Heart right ventricle (tissue), 16 donors: Measurements from ENCODE around the gene ZNF532. TPM values are rescaled to one million over a fixed set of nuclear protein-coding genes. Genes with fewer than 3 reads are reported as not detected.

ENCODE experiments used
- ATAC-seq, 8 donors: fragments of 200-7000 bp; cut with Tn5 transposase; one replicate each; pipeline ENCODE4 v1.9.1; 2020; ENCODE audit warnings: mild to moderate bottlenecking in 8 of 8, moderate library complexity in 8 of 8, moderate number of reproducible peaks in 1 of 8
- DNase-seq, 2 donors: peaks; one replicate each; pipeline ENCODE4 v3.0.0-alpha.2; 2020
- H3K27ac ChIP-seq, 10 donors: fragments of 200-600 bp; sonication (generic) in 2 of 10; one replicate each; pipeline versions ENCODE4 v1.5.0 to v1.8.0; 2020 to 2022; ENCODE audit warnings: mild to moderate bottlenecking in 3 of 10
- H3K27me3 ChIP-seq, 7 donors: fragments of 200-600 bp; one replicate each; pipeline ENCODE4 v1.8.0; 2021 to 2022; ENCODE audit warnings: mild to moderate bottlenecking in 2 of 7
- H3K36me3 ChIP-seq, 9 donors: fragments of 200-600 bp; sonication (generic) in 1 of 9; one replicate each; pipeline versions ENCODE4 v1.5.0 to v1.8.0; 2020 to 2022; ENCODE audit warnings: mild to moderate bottlenecking in 2 of 9
- H3K4me1 ChIP-seq, 9 donors: fragments of 200-600 bp; sonication (generic) in 1 of 9; one replicate each; pipeline versions ENCODE4 v1.5.0 to v1.8.0; 2020 to 2022; ENCODE audit warnings: mild to moderate bottlenecking in 4 of 9
- H3K4me3 ChIP-seq, 10 donors: fragments of 200-600 bp; sonication (generic) in 2 of 10; one replicate each; pipeline versions ENCODE4 v1.5.0 to v1.8.0; 2020 to 2022; ENCODE audit warnings: mild to moderate bottlenecking in 7 of 10, moderate library complexity in 2 of 10
- H3K9me3 ChIP-seq, 11 donors: fragments of 200-600 bp in 10 of 11; sonication (generic) in 2 of 11; one replicate each; pipeline versions ENCODE4 v1.5.0 to v1.8.0; 2013 to 2022; ENCODE audit warnings: mild to moderate bottlenecking in 2 of 11, control low read depth in 1 of 11, moderate library complexity in 1 of 11
- WGBS, 2 donors: extraction: QIAGEN DNeasy Blood & Tissue Kit; methylation state at CpG; one replicate each; pipeline ENCODE4 v1.1.7; 2013; ENCODE audit warnings: inconsistent platforms in 1 of 2; 5-methylcytosine and 5-hydroxymethylcytosine counted together
- intact Hi-C, 10 donors: fragments of 100-400 bp; cut with DNase I; formaldehyde crosslinking; loops; one replicate each; pipeline versions ENCODE4 v1.11.1 to v1.14.2; 2022
- polyA plus RNA-seq, 2 donors: library from polyadenylated mRNA; stranded (reverse); fragments of 200-250 nt; gene quantifications; one replicate each; pipeline ENCODE4 v1.2.3, GENCODE V29; 2013
- total RNA-seq, 10 donors: library from RNA; stranded (reverse); fragmentation: NEBNext Ultra II Directional in 3 of 10; extraction: Animal tissue kit (Norgen Biotek cat#: 25700) in 3 of 10; gene quantifications; one replicate each; pipeline versions ENCODE4 v1.2.1 to v1.2.4, GENCODE V29; 2021 to 2023
- TF ChIP-seq, protein P1 (sequence below), 9 donors: fragments of 200-600 bp; sonication (generic) in 2 of 9; IDR thresholded peaks; one replicate each; pipeline versions ENCODE4 v1.5.0 to v1.8.0; 2021 to 2022; ENCODE audit warnings: antibody characterized with exemption in 9 of 9, mild to moderate bottlenecking in 5 of 9, moderate library complexity in 1 of 9
- donor health status: Arrhythmogenic right ventricular cardiomyopathy.
- donor health status: ischemic (EF 13 %, LVEDD 7.1; RV severe dilation, severe dysfunction).
- donor health status: healthy with polysubstance abuse.
- donor health status: DM: no; HTN: yes; CAD: no.
- donor health status: DM: no; HTN: no; CAD: no.
- donor health status: ischemic (EF 25% LVEDD 6.9; RV normal size, moderate dysfunction).
- donor health status: ischemic (EF 25% LVEDD 5.7; RV mildly dilated, moderate dysfunction).
- donor health status: healthy.
- donor health status: DM: yes; HTN: yes; CAD: no.
- donor health status: Ischemic cardiomyopathy.
- donor health status: ischemic (EF 35%, LVEDD 5.7; RV mildly dilated, moderate dysfunction).
- donor health status: nonischemic (EF 11% LVEDD 7.7; RV severe dilation, severe dysfunction).
- donor health status: DM: yes; HTN: yes; CAD: no.
- donor health status: PGD.
- donor health status: ischemic (EF 29% LVEDD 5.4; RV normal size, mild dysfunction).
- donor health status: nonischemic (EF 23%, LVEDD 6.1; RV moderate dilation, normal function).

Gene ZNF532
- total and polyA plus RNA-seq, 12 donors: 13.8 to 71.4 (median 64.6) TPM

DNA sequence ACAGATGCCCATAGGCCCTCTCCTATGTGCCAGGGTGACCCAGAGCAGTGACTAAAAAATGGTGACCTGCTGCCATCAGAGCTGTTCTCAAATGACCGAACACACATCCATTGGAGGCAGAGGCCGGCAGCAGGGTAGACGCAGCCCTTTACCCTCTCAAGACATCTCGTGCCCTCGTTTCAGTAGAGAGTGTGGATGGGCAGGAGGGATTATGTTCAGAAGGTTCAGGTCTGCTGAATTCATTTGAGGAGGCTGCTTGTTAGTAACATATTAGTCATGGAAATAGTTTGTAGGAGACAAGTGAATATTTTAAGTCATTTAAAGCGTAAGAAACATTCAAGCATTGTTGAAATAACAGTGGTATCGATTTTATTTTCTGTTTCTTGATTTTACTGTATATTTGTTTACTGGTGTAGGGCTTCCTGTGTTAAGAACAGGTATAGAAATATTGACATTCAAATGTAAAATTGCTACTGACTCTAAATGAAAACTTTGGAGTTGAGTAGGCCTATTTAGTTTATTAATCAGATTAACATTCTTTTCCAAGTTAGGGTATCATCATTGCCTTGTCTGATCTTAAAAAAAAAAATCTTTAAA lies 82.6 kb downstream of the ZNF532 start:
- Histone ChIP-seq H3K4me3 (no peak overlapping the region), H3K9me3 (no peaks in the 10 kb centered on the region), H3K4me1 (peaks cover 0 to 42% (median 18%) of the 10 kb centered on the region in 9 donors), H3K27me3 (no peaks in the 10 kb centered on the region), H3K36me3 (peaks cover 0 to 89% (median 8%) of the 10 kb centered on the region in 9 donors), H3K27ac (no peak overlapping the region)
- intact Hi-C loops: no loop called here
- WGBS, 2 donors: 94 to 97% methylated on average over 7 of the region's 7 CpGs
- ATAC-seq (no peak), DNase-seq (no peak)
- TF ChIP-seq, protein P1, sequence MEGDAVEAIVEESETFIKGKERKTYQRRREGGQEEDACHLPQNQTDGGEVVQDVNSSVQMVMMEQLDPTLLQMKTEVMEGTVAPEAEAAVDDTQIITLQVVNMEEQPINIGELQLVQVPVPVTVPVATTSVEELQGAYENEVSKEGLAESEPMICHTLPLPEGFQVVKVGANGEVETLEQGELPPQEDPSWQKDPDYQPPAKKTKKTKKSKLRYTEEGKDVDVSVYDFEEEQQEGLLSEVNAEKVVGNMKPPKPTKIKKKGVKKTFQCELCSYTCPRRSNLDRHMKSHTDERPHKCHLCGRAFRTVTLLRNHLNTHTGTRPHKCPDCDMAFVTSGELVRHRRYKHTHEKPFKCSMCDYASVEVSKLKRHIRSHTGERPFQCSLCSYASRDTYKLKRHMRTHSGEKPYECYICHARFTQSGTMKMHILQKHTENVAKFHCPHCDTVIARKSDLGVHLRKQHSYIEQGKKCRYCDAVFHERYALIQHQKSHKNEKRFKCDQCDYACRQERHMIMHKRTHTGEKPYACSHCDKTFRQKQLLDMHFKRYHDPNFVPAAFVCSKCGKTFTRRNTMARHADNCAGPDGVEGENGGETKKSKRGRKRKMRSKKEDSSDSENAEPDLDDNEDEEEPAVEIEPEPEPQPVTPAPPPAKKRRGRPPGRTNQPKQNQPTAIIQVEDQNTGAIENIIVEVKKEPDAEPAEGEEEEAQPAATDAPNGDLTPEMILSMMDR (IDR thresholded peaks at IDR 0.05): no peak

DNA sequence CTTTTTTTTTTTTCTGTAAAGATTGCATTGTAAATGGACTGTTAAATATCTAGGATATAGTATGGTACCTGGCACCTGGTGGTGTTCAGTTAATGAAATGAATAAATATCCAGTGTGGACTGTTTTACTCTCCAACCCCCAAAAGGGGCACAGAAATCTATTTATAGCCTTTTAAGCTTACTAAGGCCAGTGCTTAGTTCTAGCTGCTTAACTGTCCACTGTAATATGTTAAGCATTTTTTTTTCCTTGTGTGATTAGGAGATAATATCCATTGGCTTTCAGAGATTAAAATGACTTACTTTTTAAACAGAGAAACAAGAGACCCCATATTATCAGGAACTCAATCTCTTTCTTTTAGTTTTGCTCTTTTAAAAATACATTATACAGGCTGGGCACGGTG lies 84.4 kb downstream of the ZNF532 start:
- Histone ChIP-seq H3K36me3 (peaks cover 0 to 88% (median 8%) of the 10 kb centered on the region in 9 donors), H3K27me3 (no peaks in the 10 kb centered on the region), H3K4me3 (no peak overlapping the region), H3K4me1 (peaks cover 0 to 44% (median 28%) of the 10 kb centered on the region in 9 donors), H3K27ac (peak overlapping the region in 1 of 10 donors; percentile 7), H3K9me3 (no peaks in the 10 kb centered on the region)
- 95 to 100% methylated on average over 1 of the region's 1 CpG for WGBS, 2 donors
- ATAC-seq (no peak), DNase-seq (no peak)
- TF ChIP-seq, protein P1 (IDR thresholded peaks at IDR 0.05): no peak
- intact Hi-C loops: no loop called here

DNA sequence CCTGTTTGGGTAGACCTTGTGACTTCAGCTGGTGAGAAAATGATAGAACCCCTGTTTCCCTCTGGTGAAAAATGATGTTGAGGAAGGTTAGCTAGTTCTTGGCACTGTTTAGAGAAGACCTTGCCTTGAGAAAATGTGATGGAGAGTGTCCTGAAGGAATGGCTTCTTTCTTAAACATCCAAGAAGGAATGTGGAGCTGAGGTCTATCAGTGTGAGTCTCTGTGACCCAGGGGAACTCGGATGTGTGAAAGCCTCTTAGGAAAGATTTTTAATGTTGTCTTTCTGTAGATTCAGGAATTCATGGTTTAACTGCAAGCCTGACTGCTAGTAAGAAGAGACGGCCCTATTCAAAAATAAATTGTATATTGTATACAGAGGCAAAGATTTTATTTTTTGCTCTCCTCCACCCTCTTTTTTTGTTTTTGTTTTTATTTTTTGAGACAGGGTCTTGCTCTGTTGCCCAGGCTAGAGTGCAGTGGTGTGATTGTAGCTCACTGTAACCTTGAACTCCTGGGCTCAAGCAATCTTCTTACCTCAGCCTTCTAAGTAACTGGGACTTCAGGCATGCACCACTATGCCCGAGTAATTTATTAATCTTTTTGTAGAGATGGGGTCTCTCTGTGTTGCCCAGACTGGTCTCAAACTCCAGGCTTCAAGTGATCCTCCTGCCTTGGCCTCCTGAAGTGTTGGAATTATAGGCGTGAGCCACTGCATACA lies 87.5 kb downstream of the ZNF532 start:
- WGBS, 2 donors: 90 to 96% methylated on average over 4 of the region's 4 CpGs
- Histone ChIP-seq H3K27ac (no peak overlapping the region), H3K4me3 (no peak overlapping the region), H3K4me1 (peaks cover 0 to 31% (median 18%) of the 10 kb centered on the region in 9 donors), H3K9me3 (no peaks in the 10 kb centered on the region), H3K27me3 (no peaks in the 10 kb centered on the region), H3K36me3 (peaks cover 0 to 90% (median 3%) of the 10 kb centered on the region in 9 donors)
- ATAC-seq (no peak), DNase-seq (no peak)
- intact Hi-C loops: loop anchor here in 1 of 10 donors (10.0 kb wide), 1 partner anchor 167 kb away; no protein-coding TSS in a partner anchor
- TF ChIP-seq, protein P1 (IDR thresholded peaks at IDR 0.05): no peak

DNA sequence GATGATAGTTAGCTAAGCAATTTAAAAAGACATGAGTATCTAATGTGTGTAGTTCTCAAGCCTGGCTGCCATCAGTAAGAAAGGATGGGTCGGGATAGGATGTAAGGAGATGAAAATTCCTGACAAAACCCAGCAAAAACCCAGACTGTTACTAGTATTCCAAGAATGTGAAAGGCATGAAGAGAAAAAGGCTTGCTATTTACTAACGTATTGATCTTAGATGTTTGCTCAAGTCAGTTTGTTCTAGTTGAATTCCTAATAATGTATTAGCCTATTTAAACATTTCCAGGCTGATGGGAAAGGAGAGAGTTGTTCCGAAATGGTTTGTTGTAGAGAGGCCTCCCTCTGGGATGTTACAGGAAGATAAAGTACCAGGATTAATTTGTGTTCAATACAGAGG lies 88.2 kb downstream of the ZNF532 start:
- Histone ChIP-seq H3K4me3 (no peak overlapping the region), H3K4me1 (peaks cover 0 to 31% (median 18%) of the 10 kb centered on the region in 9 donors), H3K27me3 (no peaks in the 10 kb centered on the region), H3K27ac (peak overlapping the region in 1 of 10 donors; percentile 34), H3K36me3 (peaks cover 0 to 83% (median 3%) of the 10 kb centered on the region in 9 donors), H3K9me3 (no peaks in the 10 kb centered on the region)
- WGBS, 2 donors: 78 to 81% methylated on average over 3 of the region's 3 CpGs
- intact Hi-C loops: loop anchor here in 1 of 10 donors (10.0 kb wide), 1 partner anchor 168 kb away; no protein-coding TSS in a partner anchor
- DNase-seq: no peak
- no peak for ATAC-seq
- TF ChIP-seq, protein P1 (IDR thresholded peaks at IDR 0.05): no peak
